ENCODE data around the gene ZNF776.
"Not testable (repeated sequence)": the region's sequence is repeated elsewhere in the genome, so short reads cannot be mapped to it uniquely, and the experiment has no call there.

ZNF776 gene

GRCh38 chr19:57746580-57747471, at the start of gene ZNF776:
TSS of gene ZNF776 (plus strand) at chr19:57746815. CDS start at chr19:57747059, 244 bp downstream.
- peak; percentile 91 for DNase-seq

DNA sequence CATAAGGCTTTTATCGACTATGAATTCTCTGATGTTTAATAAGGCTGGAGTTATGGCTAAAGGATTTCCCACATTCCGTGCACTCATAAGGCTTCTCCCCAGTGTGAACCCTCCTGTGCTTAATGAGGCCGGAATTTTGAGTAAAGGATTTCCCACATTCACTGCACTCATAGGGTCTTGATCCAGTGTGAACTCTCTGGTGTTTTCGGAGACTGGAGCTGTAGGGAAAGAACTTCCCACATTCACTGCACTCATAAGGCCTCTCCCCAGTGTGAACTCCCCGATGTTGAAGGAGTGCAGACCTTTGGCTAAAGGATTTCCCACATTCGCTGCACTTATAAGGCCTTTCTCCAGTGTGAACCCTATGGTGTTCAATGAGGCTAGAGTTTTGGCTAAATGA, 45.0 kb upstream of the ZNF776 start:
- no peak for DNase-seq

GRCh38 chr19:57706346-57706745, 40.3 kb upstream of the ZNF776 start:
- no peak for DNase-seq

DNA sequence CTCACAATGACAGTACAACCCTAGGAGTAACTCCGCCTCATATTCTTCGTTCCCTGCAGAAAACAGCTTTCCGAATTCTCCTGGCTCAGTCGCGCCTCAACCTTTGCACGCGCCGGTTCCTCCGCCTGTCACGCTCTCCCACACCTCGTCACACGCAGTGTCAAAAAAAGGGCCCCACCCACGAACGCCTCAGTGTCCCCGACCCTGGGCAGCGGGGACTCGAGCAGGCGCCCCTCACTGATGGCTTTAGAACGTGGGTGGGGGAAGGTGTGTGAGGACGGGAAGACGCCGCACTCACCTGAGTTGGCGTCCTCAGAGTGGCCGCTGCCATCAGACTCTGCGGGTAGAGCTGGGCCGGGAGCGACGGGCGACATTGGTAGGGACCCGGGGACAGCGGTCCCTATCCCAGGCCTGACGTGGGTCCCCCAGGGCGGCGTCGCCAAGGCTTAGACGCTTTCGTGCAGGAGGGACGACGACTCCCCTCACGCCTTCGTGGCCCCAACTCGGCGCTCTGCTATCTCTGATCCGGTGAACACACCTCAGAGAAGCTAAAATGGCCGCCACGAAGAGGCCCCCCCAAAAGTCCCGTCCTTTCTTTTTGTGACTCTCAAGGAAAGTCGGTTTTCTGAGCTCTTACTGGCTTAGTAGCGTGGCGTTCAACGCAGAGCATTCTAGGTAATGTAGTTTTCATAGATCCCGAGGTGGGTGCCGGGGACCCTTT, 37.8 kb upstream of the ZNF776 start, which contains the start of gene ZNF154:
TSS of gene ZNF154 (minus strand) at position 564 of the 721 bp plus-strand sequence. CDS start at position 331, 233 bp downstream.
- DNase-seq = peak; percentile 76

DNA sequence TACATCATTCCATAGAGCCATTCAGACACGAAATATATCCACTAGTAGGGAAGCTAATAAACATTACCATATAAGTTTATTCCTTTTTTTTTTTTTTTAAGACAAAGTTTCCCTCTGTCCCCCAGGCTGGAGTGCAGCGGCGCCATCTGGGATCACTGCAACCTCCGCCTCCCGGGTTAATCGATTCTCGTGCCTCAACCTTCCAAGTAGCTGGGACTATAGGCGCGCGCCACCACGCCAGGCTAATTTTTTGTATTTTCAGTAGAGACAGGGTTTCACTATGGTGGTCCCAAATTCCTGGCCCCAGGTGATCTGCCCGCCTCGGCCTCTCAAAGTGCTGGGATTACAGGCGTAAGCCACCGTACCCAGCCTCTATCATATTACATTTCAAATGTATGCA, 37.0 kb upstream of the ZNF776 start:
- DNase-seq = no peak

DNA sequence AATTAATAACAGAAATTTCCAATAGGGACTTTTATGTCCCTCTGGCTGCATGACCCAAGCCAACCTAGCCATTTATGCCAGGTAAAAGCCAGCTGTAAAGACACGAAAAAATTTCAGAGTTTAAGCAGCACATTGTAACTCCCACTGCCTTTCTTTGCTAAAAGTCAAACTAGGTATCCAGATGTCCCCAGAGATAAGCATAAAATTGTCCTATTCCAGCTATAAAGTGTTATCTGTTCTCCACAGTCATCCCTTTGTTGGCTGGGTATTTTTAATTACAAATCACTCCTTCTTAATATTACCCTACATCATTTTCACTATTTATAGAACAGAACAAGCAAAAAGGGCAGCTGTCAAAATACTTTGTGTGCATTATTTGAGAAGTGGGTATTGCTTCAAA, 34.4 kb upstream of the ZNF776 start:
- no peak for DNase-seq

- DNase-seq = no peak
Measured at GRCh38 chr19:57719424-57719823, 27.2 kb upstream of the ZNF776 start.

GRCh38 chr19:57719901-57720519, 26.6 kb upstream of the ZNF776 start:
- no peak for DNase-seq

- no peak for DNase-seq
Measured at GRCh38 chr19:57720878-57721277, 25.7 kb upstream of the ZNF776 start.

DNA sequence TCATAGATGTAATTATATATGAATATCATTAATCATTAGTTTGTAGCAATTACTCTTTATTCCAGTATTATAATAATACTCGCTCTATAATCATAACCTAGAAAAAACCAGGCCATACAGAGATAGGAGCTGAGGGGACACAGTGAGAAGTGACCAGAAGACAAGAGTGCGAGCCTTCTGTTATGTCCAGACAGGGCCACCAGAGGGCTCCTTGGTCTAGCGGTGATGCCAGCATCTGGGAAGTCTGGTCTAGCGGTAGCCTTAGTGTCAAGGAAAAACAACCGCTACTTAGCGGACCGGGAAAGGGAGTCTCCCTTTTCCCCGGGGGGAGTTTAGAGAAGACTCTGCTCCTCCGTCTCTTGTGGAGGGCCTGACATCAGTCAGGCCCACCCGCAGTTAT, 8.3 kb upstream of the ZNF776 start:
- DNase-seq = peak; percentile 30

- DNase-seq = not testable (repeated sequence)
Measured at GRCh38 chr19:57738770-57739169, 7.8 kb upstream of the ZNF776 start.

DNA sequence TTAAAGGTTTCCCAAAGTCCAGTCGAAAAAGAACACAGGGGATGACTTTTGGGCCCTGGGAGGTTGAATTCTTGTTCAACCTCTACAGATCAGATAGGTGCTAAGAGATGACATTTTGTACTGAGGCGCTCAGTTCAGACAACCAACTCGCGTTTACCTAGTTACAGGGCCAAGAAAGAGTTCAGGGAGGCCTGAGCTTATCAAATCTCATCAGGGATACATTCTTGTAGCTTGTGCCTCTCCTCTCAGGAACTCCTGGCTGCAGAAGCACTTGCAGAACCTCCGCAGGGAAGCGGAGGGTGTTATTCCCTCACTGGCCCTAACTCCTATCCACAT, 825 bp downstream of the ZNF776 start:
- DNase-seq = no peak

DNA sequence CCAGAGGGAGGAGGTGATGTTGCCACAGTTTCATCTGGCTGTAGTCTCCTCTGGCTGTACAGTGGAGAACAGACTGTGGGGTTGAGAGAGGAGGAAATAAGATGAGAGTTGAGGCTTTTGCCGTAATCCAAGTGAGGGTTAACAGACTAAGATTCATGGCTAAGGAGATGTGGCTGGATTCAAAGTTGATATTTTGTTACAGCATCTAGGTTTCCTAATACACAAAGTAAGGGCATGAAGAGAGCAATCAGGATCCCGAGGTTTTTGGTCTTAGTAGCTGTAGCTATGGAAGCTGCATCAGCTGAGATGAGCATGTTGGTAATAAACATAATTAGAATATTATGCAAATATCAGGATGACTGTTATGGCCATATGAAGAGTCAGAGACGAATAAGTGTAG, 1.4 kb downstream of the ZNF776 start:
- DNase-seq = no peak

- no peak for DNase-seq
Measured at GRCh38 chr19:57754091-57754673, 7.6 kb downstream of the ZNF776 start.

- no peak for DNase-seq
Measured at GRCh38 chr19:57755031-57755430, 8.4 kb downstream of the ZNF776 start.

DNA sequence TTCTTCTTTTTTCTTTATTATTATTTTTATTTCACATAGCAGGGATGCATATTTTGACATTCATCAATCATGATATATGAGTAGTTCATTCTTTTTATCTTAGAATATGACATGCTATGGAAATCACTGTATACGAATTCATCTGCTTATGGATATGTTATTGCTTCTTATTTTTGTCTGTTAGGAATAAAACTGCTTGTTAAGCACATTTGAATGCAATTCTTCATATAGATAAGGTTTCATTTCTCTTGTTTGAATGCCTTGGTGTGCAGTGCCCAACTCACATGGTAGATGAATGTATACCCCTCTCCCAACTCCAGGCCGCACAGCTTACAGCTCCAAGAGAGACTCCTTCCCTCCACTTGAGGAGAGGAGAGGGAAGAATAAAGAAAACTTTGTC, 11.3 kb downstream of the ZNF776 start:
- no peak for DNase-seq

DNA sequence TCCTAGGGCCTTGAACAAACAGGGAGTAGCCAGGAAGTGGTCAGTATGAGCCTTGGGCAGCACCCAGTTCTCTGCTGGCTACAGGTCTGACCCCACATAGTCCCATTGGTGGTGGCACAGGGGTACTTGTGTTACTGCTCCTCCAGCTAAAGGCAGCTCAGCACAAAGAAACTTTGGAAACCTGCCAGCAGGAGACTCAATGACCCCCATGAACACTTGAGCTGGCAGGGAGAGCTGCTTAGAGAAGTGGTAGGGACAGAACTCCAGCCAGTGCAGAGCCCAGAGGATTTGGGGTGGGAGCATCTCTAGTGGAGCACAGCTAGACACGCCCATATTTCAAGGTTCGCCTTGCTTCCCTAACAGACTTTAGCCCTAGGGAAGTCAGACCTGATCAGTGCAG, 12.5 kb downstream of the ZNF776 start:
- DNase-seq = no peak

DNA sequence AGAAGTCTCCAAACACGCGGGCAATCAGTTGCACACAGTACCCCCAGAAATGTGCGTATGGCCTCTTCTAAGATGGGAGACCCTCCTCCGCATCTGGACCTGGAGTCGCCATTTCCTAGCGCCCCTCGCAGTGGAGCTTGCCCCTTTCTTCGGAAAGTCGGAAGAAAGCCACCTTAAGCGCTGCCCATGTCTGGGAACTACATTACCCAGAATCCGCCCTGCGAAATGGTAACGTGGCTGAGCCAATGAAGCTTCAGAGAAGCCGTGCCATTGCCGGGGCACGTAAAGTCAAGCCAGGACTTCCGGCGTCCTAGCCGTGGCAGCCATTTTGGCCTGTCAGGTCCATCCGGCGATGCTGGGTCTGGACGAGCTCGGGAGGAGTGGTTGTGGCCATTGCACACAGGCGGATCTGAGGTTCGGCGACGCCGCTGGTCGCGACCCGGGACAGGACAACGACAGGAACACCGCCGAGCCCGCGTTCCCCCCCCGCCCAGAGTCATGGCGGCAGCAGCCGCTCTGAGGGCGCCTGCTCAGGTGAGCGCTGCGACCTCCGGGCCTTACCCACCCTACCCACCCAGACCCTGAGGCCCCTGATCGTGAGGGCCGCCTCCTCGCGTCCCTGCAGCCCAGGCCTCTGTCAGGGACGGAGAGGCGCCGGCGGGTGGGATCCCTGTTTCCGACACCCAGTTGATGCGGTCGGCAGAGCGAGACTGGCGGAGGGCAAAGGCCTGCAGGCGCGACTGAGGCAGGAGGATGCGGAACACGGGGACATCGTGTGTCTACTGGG, 22.9 kb downstream of the ZNF776 start, which contains the start of gene ZNF586:
TSS of gene ZNF586 (plus strand) at position 332 of the 787 bp plus-strand sequence. CDS start at position 499, 167 bp downstream.
- DNase-seq = peak; percentile 89

GRCh38 chr19:57771417-57771816, 24.8 kb downstream of the ZNF776 start:
- DNase-seq = no peak

GRCh38 chr19:57773488-57773887, 26.9 kb downstream of the ZNF776 start:
- DNase-seq = no peak

DNA sequence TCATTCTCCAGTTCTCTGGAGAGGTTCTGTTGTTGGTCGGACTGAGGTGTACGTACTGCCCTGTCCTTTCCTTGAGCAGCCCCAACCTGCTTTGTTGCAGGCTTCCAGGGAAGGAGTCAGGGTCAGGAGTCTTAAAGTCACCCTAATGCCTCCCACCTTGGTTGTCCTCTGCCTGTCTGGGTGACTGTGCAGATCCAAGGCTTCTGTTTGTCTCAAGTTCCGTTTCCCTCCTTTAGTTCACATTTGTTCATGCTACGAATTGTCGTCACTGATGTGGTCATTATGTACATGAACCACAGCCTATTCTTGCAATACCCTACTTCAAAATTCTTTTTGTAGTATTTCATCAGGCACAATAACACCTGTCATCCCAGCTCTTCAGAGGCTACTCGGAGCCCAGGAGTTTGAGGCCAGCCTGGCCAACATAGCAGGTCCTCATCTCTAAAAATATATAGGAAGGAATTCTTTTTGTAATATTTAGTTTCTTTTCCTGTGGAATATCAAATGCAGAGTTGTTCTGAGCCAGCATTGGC, 30.2 kb downstream of the ZNF776 start:
- DNase-seq = no peak

GRCh38 chr19:57778336-57778735, 31.7 kb downstream of the ZNF776 start:
- no peak for DNase-seq

Measured in CD4-positive, alpha-beta T cell treated with Interleukin-4 for 4 hours (primary cell).